ENCODE measurements around the gene GCHFR. TPM values are rescaled to one million over a fixed set of nuclear protein-coding genes. Genes with fewer than 3 reads are reported as not detected.
A peak's percentile ranks its signal among the peaks of the same experiment; 100 is the strongest.

Gene GCHFR
- total RNA-seq, 4 donors from 2014 or later: 22.5 to 58.5 (median 46.5) TPM

DNA sequence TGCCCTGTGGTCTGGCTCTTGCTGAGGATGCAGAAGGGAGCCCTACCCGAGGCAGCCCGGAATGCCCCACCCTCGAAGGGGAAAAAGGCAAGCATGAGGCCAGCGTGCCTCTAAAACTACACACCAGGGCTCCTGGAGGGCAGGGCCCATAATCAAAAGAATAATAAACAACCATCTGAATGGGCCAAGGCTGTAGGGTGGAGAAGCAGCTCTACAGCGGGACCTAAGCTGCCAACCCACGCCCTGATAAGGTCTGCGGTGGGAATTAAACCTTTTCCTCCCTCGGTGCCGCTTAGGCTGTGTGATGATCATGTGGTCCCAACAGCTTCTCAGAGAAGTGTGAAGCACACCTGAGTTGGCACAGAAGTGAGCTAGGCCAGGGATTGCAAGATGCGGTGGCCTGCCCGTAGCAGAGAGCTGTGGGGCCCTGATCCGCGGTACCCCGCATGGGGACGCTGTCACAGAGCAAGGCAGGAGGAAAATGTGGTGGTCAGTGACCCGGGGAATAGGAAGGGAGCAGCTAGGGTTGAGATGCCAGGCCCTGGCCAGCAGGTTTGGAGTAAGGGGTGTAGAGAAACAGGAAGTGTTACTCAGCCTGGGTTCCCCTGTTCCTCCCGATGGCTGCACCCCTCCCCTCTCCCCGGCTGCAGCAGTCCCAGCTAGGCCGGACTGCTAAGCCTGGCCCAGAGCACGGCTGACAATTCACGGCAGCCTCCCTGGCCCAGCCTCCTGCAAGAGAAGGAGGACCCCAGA lies 4.8 kb downstream of the GCHFR start:
- peak; percentile 66 for DNase-seq
- H3K4me1 ChIP-seq: peaks cover 20 to 60% (median 53%) of the 10 kb centered on the region in 4 donors
- H3K36me3 ChIP-seq: peaks cover 0 to 6% (median 0%) of the 10 kb centered on the region in 4 donors

DNA sequence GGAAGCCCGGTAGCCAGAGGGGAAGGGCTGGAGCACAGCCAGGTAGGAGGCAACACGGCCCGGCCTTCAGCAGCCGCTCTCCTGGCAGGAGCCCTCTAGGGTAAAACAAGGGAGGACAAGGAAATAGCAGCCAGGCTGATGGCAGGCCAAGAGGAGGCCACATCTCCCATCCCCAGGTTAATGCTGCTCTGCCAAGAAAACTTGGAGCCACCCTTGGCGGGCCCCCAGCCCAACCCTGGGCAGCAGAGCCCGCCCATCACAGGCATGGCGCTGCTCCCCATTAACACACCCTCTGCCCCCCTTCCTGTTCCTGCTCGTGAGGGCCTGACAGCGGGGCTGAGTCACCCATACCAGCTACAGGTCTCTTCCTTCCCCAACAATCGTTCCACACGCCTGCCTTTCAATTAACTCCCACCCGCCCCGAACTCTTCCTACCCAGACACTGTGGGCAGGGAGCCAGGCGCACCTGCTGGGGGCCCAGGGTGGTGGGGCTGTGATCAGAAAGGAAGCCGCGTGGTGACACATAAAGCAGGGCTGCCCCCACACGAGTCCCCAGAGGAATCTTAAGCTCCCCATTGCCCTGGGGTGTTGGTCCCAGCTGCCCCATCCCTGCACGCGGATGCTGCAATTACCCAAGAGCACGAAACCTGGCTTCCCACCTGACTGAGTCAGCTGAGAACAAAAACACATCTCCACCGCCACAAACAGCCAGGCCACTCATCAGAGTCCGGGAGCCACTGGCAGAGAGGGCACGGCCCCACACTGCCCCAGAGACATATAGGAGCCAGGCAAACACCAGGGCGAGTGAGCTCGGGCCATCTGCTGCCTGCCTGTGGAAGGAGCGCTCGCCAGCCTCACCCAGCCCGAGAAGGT lies 5.6 kb downstream of the GCHFR start, which contains the start of gene C15orf62:
Gene C15orf62, plus strand, starts transcription at position 707 of the 873 bp plus-strand sequence. CDS start 516 bp downstream, outside the sequence.
- Histone ChIP-seq H3K4me1 (peaks cover 19 to 52% (median 46%) of the 10 kb centered on the region in 4 donors), H3K27ac (peak within 1 kb of the TSS; percentile 77 to 88 (median 80)), H3K4me3 (peak within 1 kb of the TSS in 1 of 4 donors; percentile 5), H3K36me3 (peaks cover 0 to 7% (median 3%) of the 10 kb centered on the region in 4 donors), H3K9me3 (no peaks in the 10 kb centered on the region), H3K27me3 (no peaks in the 10 kb centered on the region)
- DNase-seq: peak; percentile 66
- 4 to 26% methylated on average over 5 to 28 of the region's 28 CpGs for WGBS, 2 donors (ENCODE audit: low coverage in 1 of 2)
- TF ChIP-seq, protein P1, sequence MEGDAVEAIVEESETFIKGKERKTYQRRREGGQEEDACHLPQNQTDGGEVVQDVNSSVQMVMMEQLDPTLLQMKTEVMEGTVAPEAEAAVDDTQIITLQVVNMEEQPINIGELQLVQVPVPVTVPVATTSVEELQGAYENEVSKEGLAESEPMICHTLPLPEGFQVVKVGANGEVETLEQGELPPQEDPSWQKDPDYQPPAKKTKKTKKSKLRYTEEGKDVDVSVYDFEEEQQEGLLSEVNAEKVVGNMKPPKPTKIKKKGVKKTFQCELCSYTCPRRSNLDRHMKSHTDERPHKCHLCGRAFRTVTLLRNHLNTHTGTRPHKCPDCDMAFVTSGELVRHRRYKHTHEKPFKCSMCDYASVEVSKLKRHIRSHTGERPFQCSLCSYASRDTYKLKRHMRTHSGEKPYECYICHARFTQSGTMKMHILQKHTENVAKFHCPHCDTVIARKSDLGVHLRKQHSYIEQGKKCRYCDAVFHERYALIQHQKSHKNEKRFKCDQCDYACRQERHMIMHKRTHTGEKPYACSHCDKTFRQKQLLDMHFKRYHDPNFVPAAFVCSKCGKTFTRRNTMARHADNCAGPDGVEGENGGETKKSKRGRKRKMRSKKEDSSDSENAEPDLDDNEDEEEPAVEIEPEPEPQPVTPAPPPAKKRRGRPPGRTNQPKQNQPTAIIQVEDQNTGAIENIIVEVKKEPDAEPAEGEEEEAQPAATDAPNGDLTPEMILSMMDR (IDR thresholded peaks at IDR 0.05): no peak
- TF ChIP-seq POLR2AphosphoS5 (IDR thresholded peaks at IDR 0.05): no peak
- no peak for TF ChIP-seq EP300 (IDR thresholded peaks at IDR 0.05; ENCODE audit: low read depth)
- no peak for TF ChIP-seq POLR2A (IDR thresholded peaks at IDR 0.05)
- intact Hi-C loops (cut with DNase I; ENCODE audit: low total_unique reads) (no loop called here), in situ Hi-C loops (cut with MboI; ENCODE audit: low pct_ligation_motif_present in 1 of 4, low pct_unique_long_range_greater_than_20kb in 1 of 4, low sequenced_read_pairs in 3 of 4) (loop anchor here in 3 of 4 donors (10.0 to 25.0 kb wide), 3 partner anchors 75 to 182 kb away; partner anchors contain the start of genes KNL1 (in 1 of the 3) and RAD51 (in 1 of the 3))

More for the DNA sequence above, 4.8 kb downstream of the GCHFR start:
- H3K9me3 ChIP-seq: no peaks in the 10 kb centered on the region
- in situ Hi-C loops (cut with MboI; ENCODE audit: low pct_ligation_motif_present in 1 of 4, low pct_unique_long_range_greater_than_20kb in 1 of 4, low sequenced_read_pairs in 3 of 4): loop anchor here in 1 of 4 donors (25.0 kb wide), 1 partner anchor 181 kb away; the partner anchor contains the start of gene KNL1
- H3K27me3 ChIP-seq: no peaks in the 10 kb centered on the region
- WGBS, 2 donors (ENCODE audit: low coverage in 1 of 2): 54% methylated on average over 21 of the region's 21 CpGs; no CpG with 5 or more reads in 1 of the 2 donors
- intact Hi-C loops (cut with DNase I; ENCODE audit: low total_unique reads): no loop called here
- H3K4me3 ChIP-seq: peak overlapping the region in 1 of 4 donors; percentile 5
- TF ChIP-seq POLR2AphosphoS5 (IDR thresholded peaks at IDR 0.05) (peak in 1 of 3 donors; percentile 5), EP300 (IDR thresholded peaks at IDR 0.05; ENCODE audit: low read depth) (no peak)
- H3K27ac ChIP-seq: peak overlapping the region; percentile 77 to 88 (median 80)

DNA sequence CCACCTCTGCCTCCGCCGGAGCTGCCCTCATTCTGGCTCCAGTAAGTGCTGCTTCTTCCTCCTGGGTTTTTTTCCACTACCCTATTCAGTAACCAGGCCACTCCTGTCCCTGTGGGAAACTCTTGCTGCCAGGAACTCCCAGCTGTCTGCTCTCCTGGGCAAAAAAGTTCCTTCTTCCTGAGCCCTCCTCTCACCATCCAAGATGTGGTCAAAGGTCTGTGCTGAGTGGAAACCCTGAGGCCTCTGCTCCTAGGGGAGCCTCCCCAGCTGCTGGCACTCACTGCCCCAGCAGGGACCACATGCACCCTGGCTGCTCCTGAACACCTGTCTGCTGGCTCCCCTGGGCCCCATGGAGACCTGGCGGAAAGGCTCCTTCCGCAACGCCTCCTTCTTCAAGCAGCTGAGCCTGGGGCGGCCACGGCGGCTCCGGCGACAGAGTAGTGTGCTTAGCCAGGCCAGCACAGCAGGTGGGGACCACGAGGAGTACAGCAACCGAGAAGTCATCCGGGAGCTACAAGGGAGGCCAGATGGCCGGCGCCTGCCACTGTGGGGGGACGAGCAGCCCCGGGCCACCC lies 6.4 kb downstream of the GCHFR start:
- intact Hi-C loops (cut with DNase I; ENCODE audit: low total_unique reads): no loop called here
- Histone ChIP-seq H3K4me3 (no peak overlapping the region), H3K4me1 (peaks cover 13 to 44% (median 38%) of the 10 kb centered on the region in 4 donors)

More for the DNA sequence above, 6.4 kb downstream of the GCHFR start:
- TF ChIP-seq, protein P1 (IDR thresholded peaks at IDR 0.05): no peak
- TF ChIP-seq EP300 (IDR thresholded peaks at IDR 0.05; ENCODE audit: low read depth) (no peak), POLR2A (IDR thresholded peaks at IDR 0.05) (no peak), POLR2AphosphoS5 (IDR thresholded peaks at IDR 0.05) (no peak)
- no peaks in the 10 kb centered on the region for H3K27me3 ChIP-seq
- in situ Hi-C loops (cut with MboI; ENCODE audit: low pct_ligation_motif_present in 1 of 4, low pct_unique_long_range_greater_than_20kb in 1 of 4, low sequenced_read_pairs in 3 of 4): loop anchor here in 3 of 4 donors (10.0 to 25.0 kb wide), 3 partner anchors 75 to 183 kb away; partner anchors contain the start of genes KNL1 (in 1 of the 3) and RAD51 (in 1 of the 3)
- peak; percentile 51 for DNase-seq
- 68% methylated on average over 17 of the region's 17 CpGs; no CpG with 5 or more reads in 1 of the 2 donors for WGBS, 2 donors (ENCODE audit: low coverage in 1 of 2)
- no peaks in the 10 kb centered on the region for H3K9me3 ChIP-seq
- H3K36me3 ChIP-seq: peaks cover 0 to 14% (median 6%) of the 10 kb centered on the region in 4 donors
- H3K27ac ChIP-seq: peak overlapping the region; percentile 77 to 88 (median 80)

Measured in transverse colon (tissue), 4 donors.